ENCODE results near the gene TCP1.

DNA sequence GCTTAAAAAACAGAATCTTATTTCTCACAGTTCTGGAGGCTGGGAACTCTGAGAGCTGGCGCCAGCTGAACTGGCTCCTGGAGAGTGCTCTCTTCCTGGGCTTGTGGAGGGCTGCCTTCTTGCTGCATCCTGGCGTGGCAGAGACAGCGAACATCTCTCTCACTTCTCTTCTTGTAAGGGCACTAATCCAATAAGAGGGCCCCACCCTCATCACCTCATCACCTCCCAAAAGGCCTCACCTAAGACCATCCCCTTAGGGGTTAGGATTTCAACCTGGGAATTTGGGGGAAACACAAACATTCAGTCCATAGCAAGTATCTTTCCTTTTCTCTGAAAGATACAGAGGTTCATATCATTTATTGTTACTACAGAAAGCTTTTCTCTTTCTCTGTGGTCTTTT lies 34.6 kb upstream of the TCP1 start:
- TF ChIP-seq, protein P1, sequence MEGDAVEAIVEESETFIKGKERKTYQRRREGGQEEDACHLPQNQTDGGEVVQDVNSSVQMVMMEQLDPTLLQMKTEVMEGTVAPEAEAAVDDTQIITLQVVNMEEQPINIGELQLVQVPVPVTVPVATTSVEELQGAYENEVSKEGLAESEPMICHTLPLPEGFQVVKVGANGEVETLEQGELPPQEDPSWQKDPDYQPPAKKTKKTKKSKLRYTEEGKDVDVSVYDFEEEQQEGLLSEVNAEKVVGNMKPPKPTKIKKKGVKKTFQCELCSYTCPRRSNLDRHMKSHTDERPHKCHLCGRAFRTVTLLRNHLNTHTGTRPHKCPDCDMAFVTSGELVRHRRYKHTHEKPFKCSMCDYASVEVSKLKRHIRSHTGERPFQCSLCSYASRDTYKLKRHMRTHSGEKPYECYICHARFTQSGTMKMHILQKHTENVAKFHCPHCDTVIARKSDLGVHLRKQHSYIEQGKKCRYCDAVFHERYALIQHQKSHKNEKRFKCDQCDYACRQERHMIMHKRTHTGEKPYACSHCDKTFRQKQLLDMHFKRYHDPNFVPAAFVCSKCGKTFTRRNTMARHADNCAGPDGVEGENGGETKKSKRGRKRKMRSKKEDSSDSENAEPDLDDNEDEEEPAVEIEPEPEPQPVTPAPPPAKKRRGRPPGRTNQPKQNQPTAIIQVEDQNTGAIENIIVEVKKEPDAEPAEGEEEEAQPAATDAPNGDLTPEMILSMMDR (IDR thresholded peaks at IDR 0.05 in 8 of 11, conservative IDR thresholded peaks at IDR 0.05 in 3 of 11): no peak
- TF ChIP-seq POLR2A (IDR thresholded peaks at IDR 0.05): no peak
